NCI-H345 treated with DMSO at 0.1 percent for 48 hours (cell line): ENCODE measurements around the gene MFNG.

Source experiments
- DNase-seq: peaks from one replicate; lab custom pipeline; 2025; ENCODE audit not compliant: unreplicated experiment; lab: John Stamatoyannopoulos, UW

Gene MFNG

GRCh38 chr22:37427135-37427710, 59.0 kb downstream of the MFNG start, which contains the start of gene ELFN2:
Gene ELFN2, minus strand, starts transcription at chr22:37427479. Its CDS starts 51,945 bp downstream, at chr22:37375534.
- no peak for DNase-seq

GRCh38 chr22:37426706-37427134, 59.5 kb downstream of the MFNG start:
- no peak for DNase-seq

GRCh38 chr22:37425800-37426705, 60.1 kb downstream of the MFNG start:
- no peak for DNase-seq

- DNase-seq: no peak
These were observed 60.8 kb downstream of the MFNG start for GRCh38 chr22:37425369-37425768.

- DNase-seq: no peak
These were observed 62.9 kb downstream of the MFNG start for GRCh38 chr22:37423283-37423682.

- DNase-seq: no peak
These were observed 64.7 kb downstream of the MFNG start for GRCh38 chr22:37421468-37421877.

- DNase-seq: no peak
These were observed 65.3 kb downstream of the MFNG start for GRCh38 chr22:37420686-37421467.

- no peak for DNase-seq
These were observed 66.1 kb downstream of the MFNG start for GRCh38 chr22:37419969-37420685.

- no peak for DNase-seq
These were observed 66.7 kb downstream of the MFNG start for GRCh38 chr22:37419370-37419968.
